Epithelial cell of proximal tubule (primary cell): ENCODE data around the gene PLXNA2. TPM values are rescaled to one million over a fixed set of nuclear protein-coding genes. Genes with fewer than 3 reads are reported as not detected.

ENCODE experiments used
- DNase-seq: peaks from one replicate; pipeline ENCODE4 v3.0.0-alpha.2; 2011; ENCODE audit warnings: low read depth
- H3K4me3 ChIP-seq: 2 replicates; pipeline ENCODE4 v1.5.1; 2011; ENCODE audit warnings: low read depth, mild to moderate bottlenecking, low read length
- CTCF ChIP-seq: conservative IDR thresholded peaks from 2 replicates; pipeline ENCODE4 v1.5.1; 2012; ENCODE audit warnings: low read depth, mild to moderate bottlenecking, low read length
- total RNA-seq: library from RNA; depleted of rRNA; stranded (reverse); fragments of >200 nt; gene quantifications from 2 replicates; pipeline ENCODE4 v1.2.3, GENCODE V29; 2015

PLXNA2 gene
- total RNA-seq, 1 donor from 2014 or later = 5.7 TPM

GRCh38 chr1:208042868-208043267, 201.3 kb downstream of the PLXNA2 start:
- TF ChIP-seq CTCF = no peak
- no peak for DNase-seq
- H3K4me3 ChIP-seq = no peak overlapping the region

- H3K4me3 ChIP-seq = no peak overlapping the region
- DNase-seq = no peak
- TF ChIP-seq CTCF = no peak
These were observed 202.1 kb downstream of the PLXNA2 start for GRCh38 chr1:208042041-208042615.

DNA sequence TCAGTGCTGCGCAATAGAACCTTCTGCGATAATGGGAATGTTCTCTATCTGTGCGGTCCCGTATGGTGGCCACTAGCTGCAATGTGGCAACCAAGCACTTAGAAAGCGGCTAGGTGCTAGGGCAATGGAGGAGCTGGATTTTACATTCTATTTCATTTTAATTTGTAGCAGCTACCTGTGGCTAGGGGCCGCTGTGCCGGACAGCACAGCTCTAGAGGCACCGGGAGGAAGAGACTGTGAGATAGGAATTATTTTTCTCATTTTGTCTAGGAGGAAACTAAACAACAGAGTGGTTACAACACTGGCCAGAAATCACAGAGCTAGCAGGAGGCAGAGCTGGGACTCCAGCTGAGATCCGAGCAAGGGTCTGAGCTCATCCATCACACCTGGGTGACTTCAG, 202.7 kb downstream of the PLXNA2 start:
- DNase-seq = no peak
- TF ChIP-seq CTCF = no peak
- no peak overlapping the region for H3K4me3 ChIP-seq

GRCh38 chr1:208040821-208041297, 203.3 kb downstream of the PLXNA2 start:
- no peak overlapping the region for H3K4me3 ChIP-seq
- no peak for TF ChIP-seq CTCF

GRCh38 chr1:208039536-208040332, 204.4 kb downstream of the PLXNA2 start:
- no peak for TF ChIP-seq CTCF
- DNase-seq = no peak
- H3K4me3 ChIP-seq = no peak overlapping the region

More at GRCh38 chr1:208040821-208041297, 203.3 kb downstream of the PLXNA2 start:
- DNase-seq = no peak

DNA sequence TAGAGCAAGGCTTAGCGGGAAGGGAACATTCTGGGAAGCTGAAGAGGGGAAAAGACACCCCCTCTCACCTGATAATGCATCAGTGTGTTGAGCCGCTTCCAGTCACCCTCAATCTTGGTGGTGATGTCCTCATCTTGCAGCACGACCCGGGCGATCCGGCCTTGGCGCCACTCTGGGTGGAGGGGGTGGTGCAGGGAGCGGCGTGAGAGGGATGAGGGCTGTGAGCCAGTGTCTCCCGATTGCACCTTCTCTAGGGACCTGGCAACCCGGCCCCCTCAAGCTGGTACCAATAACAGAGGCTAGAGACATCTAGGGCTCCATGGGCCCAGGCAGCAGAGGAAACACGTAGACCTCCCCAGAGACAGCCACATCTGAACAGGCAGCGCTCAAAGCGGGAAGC, 205.9 kb downstream of the PLXNA2 start:
- no peak for DNase-seq
- H3K4me3 ChIP-seq = no peak overlapping the region
- no peak for TF ChIP-seq CTCF
